ENCODE results near the gene SLC22A7.
"Not testable (repeated sequence)": the region's sequence is repeated elsewhere in the genome, so short reads cannot be mapped to it uniquely, and the experiment has no call there.

The SLC22A7 gene

GRCh38 chr6:43303751-43304331 is 5.8 kb downstream of the SLC22A7 start:
- no peak for DNase-seq

GRCh38 chr6:43304361-43304760 is 6.3 kb downstream of the SLC22A7 start:
- DNase-seq: no peak

- DNase-seq: no peak
Observed at GRCh38 chr6:43304882-43305281, 6.8 kb downstream of the SLC22A7 start.

GRCh38 chr6:43306086-43306485 is 8.0 kb downstream of the SLC22A7 start:
- DNase-seq: no peak

GRCh38 chr6:43307451-43308100 is 9.5 kb downstream of the SLC22A7 start:
- DNase-seq: no peak

GRCh38 chr6:43308101-43308989 is 10.3 kb downstream of the SLC22A7 start, which contains the start of gene CRIP3:
Gene CRIP3 (minus strand): TSS chr6:43308826. CDS start chr6:43308792, 34 bp downstream.
- DNase-seq: peak; percentile 17

GRCh38 chr6:43308990-43309477 is 11.0 kb downstream of the SLC22A7 start:
- DNase-seq: no peak

GRCh38 chr6:43310134-43310533 is 12.1 kb downstream of the SLC22A7 start:
- DNase-seq: no peak

- no peak for DNase-seq
Observed at GRCh38 chr6:43310624-43311023, 12.6 kb downstream of the SLC22A7 start.

GRCh38 chr6:43311666-43312065 is 13.6 kb downstream of the SLC22A7 start:
- no peak for DNase-seq

- DNase-seq: no peak
Observed at GRCh38 chr6:43313813-43314212, 15.8 kb downstream of the SLC22A7 start.

GRCh38 chr6:43318011-43318410 is 20.0 kb downstream of the SLC22A7 start:
- DNase-seq: no peak

- no peak for DNase-seq
Observed at GRCh38 chr6:43325876-43326275, 27.8 kb downstream of the SLC22A7 start.

- DNase-seq: no peak
Observed at GRCh38 chr6:43328528-43328927, 30.5 kb downstream of the SLC22A7 start.

GRCh38 chr6:43331470-43331869 is 33.4 kb downstream of the SLC22A7 start:
- DNase-seq: no peak

GRCh38 chr6:43331891-43332290 is 33.8 kb downstream of the SLC22A7 start:
- no peak for DNase-seq

- DNase-seq: no peak
Observed at GRCh38 chr6:43334466-43335095, 36.5 kb downstream of the SLC22A7 start.

GRCh38 chr6:43335469-43335868 is 37.4 kb downstream of the SLC22A7 start:
- no peak for DNase-seq

- DNase-seq: no peak
Observed at GRCh38 chr6:43336382-43336781, 38.3 kb downstream of the SLC22A7 start.

- no peak for DNase-seq
Observed at GRCh38 chr6:43338243-43338642, 40.2 kb downstream of the SLC22A7 start.

GRCh38 chr6:43339168-43339567 is 41.1 kb downstream of the SLC22A7 start:
- DNase-seq: no peak

- DNase-seq: not testable (repeated sequence)
Observed at GRCh38 chr6:43346243-43346642, 48.2 kb downstream of the SLC22A7 start.

- no peak for DNase-seq
Observed at GRCh38 chr6:43347021-43347420, 49.0 kb downstream of the SLC22A7 start.
